ENCODE measurements around the gene ATAD1.

The ATAD1 gene

GRCh38 chr10:87799860-87800259, 18.2 kb downstream of the ATAD1 start:
- H3K4me3 ChIP-seq (ENCODE audit: control insufficient read depth, low read depth, low read length), result no peak overlapping the region
- no peak for DNase-seq (ENCODE audit: low read depth)
- no peak for TF ChIP-seq CTCF (IDR thresholded peaks at IDR 0.05; ENCODE audit: control insufficient read depth, insufficient read depth, low read depth, low read length, missing control alignments)

- no peak for TF ChIP-seq CTCF (IDR thresholded peaks at IDR 0.05; ENCODE audit: control insufficient read depth, insufficient read depth, low read depth, low read length, missing control alignments)
- no peak overlapping the region for H3K4me3 ChIP-seq (ENCODE audit: control insufficient read depth, low read depth, low read length)
- DNase-seq (ENCODE audit: low read depth), result no peak
These were observed 19.9 kb downstream of the ATAD1 start for GRCh38 chr10:87798082-87798481.

- no peak for DNase-seq (ENCODE audit: low read depth)
- TF ChIP-seq CTCF (IDR thresholded peaks at IDR 0.05; ENCODE audit: control insufficient read depth, insufficient read depth, low read depth, low read length, missing control alignments), result no peak
These were observed 23.7 kb downstream of the ATAD1 start for GRCh38 chr10:87794285-87794684.

GRCh38 chr10:87790185-87790584, 27.8 kb downstream of the ATAD1 start:
- DNase-seq (ENCODE audit: low read depth), result no peak
- no peak overlapping the region for H3K4me3 ChIP-seq (ENCODE audit: control insufficient read depth, low read depth, low read length)

More at GRCh38 chr10:87794285-87794684, 23.7 kb downstream of the ATAD1 start:
- H3K4me3 ChIP-seq (ENCODE audit: control insufficient read depth, low read depth, low read length), result no peak overlapping the region

GRCh38 chr10:87786421-87786820, 31.6 kb downstream of the ATAD1 start:
- H3K4me3 ChIP-seq (ENCODE audit: control insufficient read depth, low read depth, low read length), result no peak overlapping the region

More at GRCh38 chr10:87790185-87790584, 27.8 kb downstream of the ATAD1 start:
- no peak for TF ChIP-seq CTCF (IDR thresholded peaks at IDR 0.05; ENCODE audit: control insufficient read depth, insufficient read depth, low read depth, low read length, missing control alignments)

GRCh38 chr10:87782721-87783120, 35.3 kb downstream of the ATAD1 start:
- TF ChIP-seq CTCF (IDR thresholded peaks at IDR 0.05; ENCODE audit: control insufficient read depth, insufficient read depth, low read depth, low read length, missing control alignments), result no peak
- DNase-seq (ENCODE audit: low read depth), result no peak
- H3K4me3 ChIP-seq (ENCODE audit: control insufficient read depth, low read depth, low read length), result no peak overlapping the region

More at GRCh38 chr10:87786421-87786820, 31.6 kb downstream of the ATAD1 start:
- TF ChIP-seq CTCF (IDR thresholded peaks at IDR 0.05; ENCODE audit: control insufficient read depth, insufficient read depth, low read depth, low read length, missing control alignments), result no peak
- DNase-seq (ENCODE audit: low read depth), result no peak

- no peak overlapping the region for H3K4me3 ChIP-seq (ENCODE audit: control insufficient read depth, low read depth, low read length)
- no peak for DNase-seq (ENCODE audit: low read depth)
- TF ChIP-seq CTCF (IDR thresholded peaks at IDR 0.05; ENCODE audit: control insufficient read depth, insufficient read depth, low read depth, low read length, missing control alignments), result no peak
These were observed 36.5 kb downstream of the ATAD1 start for GRCh38 chr10:87781545-87781944.
